Parathyroid adenoma (tissue), 2 donors: ENCODE measurements around the gene ATP2B2.
A peak's percentile ranks its signal among the peaks of the same experiment; 100 is the strongest.

Experiments used
- H2AFZ ChIP-seq: fragments of 300-600 bp; sonication (generic); one replicate; pipeline ENCODE4 v1.7.0; 2017; ENCODE audit warnings: antibody characterized with exemption, mild to moderate bottlenecking
- H3K27ac ChIP-seq: fragments of 300-600 bp; sonication (generic); one replicate; pipeline ENCODE4 v1.7.0; 2017
- H3K27me3 ChIP-seq: fragments of 300-600 bp; sonication (generic); one replicate; pipeline ENCODE4 v1.7.0; 2017; ENCODE audit warnings: low read length; ENCODE audit not compliant: control insufficient read depth, insufficient read depth
- H3K36me3 ChIP-seq: fragments of 300-600 bp; sonication (generic); one replicate; pipeline ENCODE4 v1.7.0; 2017; ENCODE audit warnings: low read length; ENCODE audit not compliant: control insufficient read depth, insufficient read depth
- H3K4me1 ChIP-seq: fragments of 300-600 bp; sonication (generic); one replicate; pipeline ENCODE4 v1.7.0; 2017; ENCODE audit warnings: control low read depth
- H3K4me2 ChIP-seq: fragments of 300-600 bp; sonication (generic); one replicate; pipeline ENCODE4 v1.7.0; 2017; ENCODE audit warnings: low read length
- H3K4me3 ChIP-seq: fragments of 300-600 bp; sonication (generic); one replicate; pipeline ENCODE4 v1.7.0; 2017; ENCODE audit warnings: low read depth, low read length
- H3K79me2 ChIP-seq: fragments of 300-600 bp; sonication (generic); one replicate; pipeline ENCODE4 v1.7.0; 2017; ENCODE audit warnings: control low read depth
- H3K9ac ChIP-seq: fragments of 300-600 bp; sonication (generic); one replicate; pipeline ENCODE4 v1.7.0; 2017; ENCODE audit warnings: mild to moderate bottlenecking
- H3K9me3 ChIP-seq: fragments of 300-600 bp; sonication (generic); one replicate; pipeline ENCODE4 v1.7.0; 2017; ENCODE audit warnings: low read length; ENCODE audit not compliant: control insufficient read depth
- CTCF ChIP-seq: fragments of 300-600 bp; sonication (generic); IDR thresholded peaks from one replicate; pipeline ENCODE4 v1.7.0; 2017; ENCODE audit warnings: antibody characterized with exemption, mild to moderate bottlenecking
- donor health status: primary hyperparathyroidism.

Gene ATP2B2

GRCh38 chr3:10421996-10422395, 83.4 kb downstream of the ATP2B2 start:
- Histone ChIP-seq H3K79me2 (no peaks in the 10 kb centered on the region), H3K9me3 (no peaks in the 10 kb centered on the region), H3K27me3 (no peaks in the 10 kb centered on the region), H3K4me3 (no peak overlapping the region), H3K4me2 (no peak overlapping the region), H3K27ac (no peak overlapping the region), H3K36me3 (no peaks in the 10 kb centered on the region), H3K4me1 (no peaks in the 10 kb centered on the region), H3K9ac (no peak overlapping the region), H2AFZ (no peak overlapping the region)
- TF ChIP-seq CTCF: no peak

GRCh38 chr3:10420745-10421475, 84.5 kb downstream of the ATP2B2 start:
- H3K9me3 ChIP-seq: no peaks in the 10 kb centered on the region
- H3K9ac ChIP-seq: no peak overlapping the region
- H3K79me2 ChIP-seq: no peaks in the 10 kb centered on the region
- H3K4me2 ChIP-seq: no peak overlapping the region
- no peak overlapping the region for H3K27ac ChIP-seq
- no peak for TF ChIP-seq CTCF
- no peaks in the 10 kb centered on the region for H3K36me3 ChIP-seq
- H3K27me3 ChIP-seq: no peaks in the 10 kb centered on the region
- no peaks in the 10 kb centered on the region for H3K4me1 ChIP-seq
- no peak overlapping the region for H2AFZ ChIP-seq
- H3K4me3 ChIP-seq: no peak overlapping the region

DNA sequence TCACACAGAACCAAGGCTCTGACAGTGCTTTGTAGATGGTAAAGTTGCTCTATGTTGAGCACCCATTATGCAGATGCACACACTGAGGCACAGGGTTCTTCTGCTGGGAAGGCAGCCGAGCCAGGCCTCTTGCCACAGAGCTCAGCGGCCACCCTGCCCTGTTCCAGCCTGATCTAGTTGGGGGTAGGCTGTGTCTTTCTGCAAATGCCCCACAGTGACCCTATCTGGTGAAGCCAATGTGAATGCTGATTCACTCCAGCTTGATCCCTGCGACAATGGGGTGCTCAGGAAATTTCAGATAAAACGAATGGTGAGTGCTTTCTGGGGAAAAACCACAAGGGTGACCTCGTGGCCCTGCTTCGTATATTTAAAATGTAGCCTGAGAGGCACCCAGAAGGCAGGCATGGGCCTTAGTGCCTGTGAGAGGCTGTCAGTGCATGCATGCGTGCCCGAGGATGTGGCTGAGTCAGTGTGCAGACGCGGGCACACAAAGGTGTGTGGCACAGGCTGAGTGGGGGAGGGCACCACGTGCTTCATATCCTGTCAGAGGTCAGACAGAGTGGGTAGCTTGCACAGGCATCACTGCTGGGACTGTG, 85.7 kb downstream of the ATP2B2 start:
- no peak for TF ChIP-seq CTCF
- H3K79me2 ChIP-seq: no peaks in the 10 kb centered on the region
- H3K9ac ChIP-seq: no peak overlapping the region
- H2AFZ ChIP-seq: no peak overlapping the region
- no peak overlapping the region for H3K4me2 ChIP-seq
- H3K4me1 ChIP-seq: no peaks in the 10 kb centered on the region
- no peaks in the 10 kb centered on the region for H3K36me3 ChIP-seq
- no peak overlapping the region for H3K27ac ChIP-seq
- H3K4me3 ChIP-seq: no peak overlapping the region
- no peaks in the 10 kb centered on the region for H3K9me3 ChIP-seq
- no peaks in the 10 kb centered on the region for H3K27me3 ChIP-seq

DNA sequence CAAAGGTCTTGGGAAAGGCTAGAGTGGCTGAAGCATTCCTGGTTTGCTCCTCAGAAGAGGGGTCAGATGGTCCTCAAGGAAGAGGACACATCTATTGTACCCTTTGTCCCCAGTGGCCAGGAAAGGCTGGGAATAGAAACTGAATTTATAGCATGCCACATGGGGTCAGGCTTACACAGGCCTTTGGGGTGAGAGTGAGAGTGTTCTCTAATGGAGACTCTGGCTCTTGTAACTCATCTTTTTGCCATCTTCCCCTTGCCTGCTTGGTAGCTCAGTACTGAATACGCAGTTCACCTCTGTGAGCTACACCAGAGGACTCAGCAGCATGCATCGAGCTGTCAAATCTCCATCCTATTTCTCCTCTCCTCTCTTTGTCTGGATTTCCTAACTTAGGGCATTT, 87.5 kb downstream of the ATP2B2 start:
- Histone ChIP-seq H3K27me3 (no peaks in the 10 kb centered on the region), H3K79me2 (no peaks in the 10 kb centered on the region), H3K4me1 (no peaks in the 10 kb centered on the region), H3K27ac (no peak overlapping the region), H3K4me2 (no peak overlapping the region), H3K4me3 (no peak overlapping the region), H3K9me3 (no peaks in the 10 kb centered on the region), H2AFZ (no peak overlapping the region), H3K36me3 (no peaks in the 10 kb centered on the region), H3K9ac (no peak overlapping the region)
- peak; percentile 22 for TF ChIP-seq CTCF
